ENCODE results near the gene TBXA2R. TPM values are rescaled to one million over a fixed set of nuclear protein-coding genes. Genes with fewer than 3 reads are reported as not detected.

The TBXA2R gene
- total RNA-seq, 1 donor from 2014 or later, result 0.39 TPM

- Histone ChIP-seq H3K4me3 (ENCODE audit: insufficient read depth, low read depth, low read length) (peak overlapping the region; percentile 96), H3K36me3 (ENCODE audit: insufficient read depth, low read length) (no peaks in the 10 kb centered on the region), H3K9ac (ENCODE audit: low read length) (peak overlapping the region; percentile 94), H2AFZ (ENCODE audit: low read depth, low read length) (peak overlapping the region; percentile 83), H3K4me2 (ENCODE audit: low read length) (peak overlapping the region; percentile 95), H4K20me1 (ENCODE audit: insufficient read depth, low read length) (peaks cover 31% of the 10 kb centered on the region), H3K9me3 (ENCODE audit: insufficient read depth, low read depth, low read length) (no peaks in the 10 kb centered on the region), H3K27ac (ENCODE audit: low read depth, low read length) (peak overlapping the region; percentile 99), H3K4me1 (ENCODE audit: insufficient read depth, low read length) (peaks cover 10% of the 10 kb centered on the region), H3K79me2 (ENCODE audit: insufficient read depth, low read length) (peaks cover 37% of the 10 kb centered on the region), H3K27me3 (ENCODE audit: insufficient read depth, low read length) (no peaks in the 10 kb centered on the region)
- DNase-seq (ENCODE audit: low read depth) (peak; percentile 10), FAIRE-seq (no peak)
- Mint-ChIP-seq H3K9me3 (ENCODE audit: unreplicated experiment) (no peaks in the 10 kb centered on the region), H3K27me3 (ENCODE audit: low read depth, unreplicated experiment) (no peaks in the 10 kb centered on the region), H3K27ac (ENCODE audit: unreplicated experiment) (peak overlapping the region; percentile 97), H3K36me3 (ENCODE audit: low read depth, unreplicated experiment) (peaks cover 4% of the 10 kb centered on the region), H3K4me3 (ENCODE audit: unreplicated experiment) (peak overlapping the region; percentile 94), H3K4me1 (ENCODE audit: low read depth, unreplicated experiment) (peaks cover 4% of the 10 kb centered on the region)
- TF ChIP-seq EZH2 (IDR thresholded peaks at IDR 0.05; ENCODE audit: insufficient read depth, low read length) (no peak), CTCF (IDR thresholded peaks at IDR 0.05; ENCODE audit: insufficient read depth, low read depth, low read length) (no peak)
These were observed 19.4 kb upstream of the TBXA2R start for GRCh38 chr19:3625996-3626472.

- Mint-ChIP-seq H3K4me3 (ENCODE audit: unreplicated experiment) (no peak overlapping the region), H3K36me3 (ENCODE audit: low read depth, unreplicated experiment) (peaks cover 3% of the 10 kb centered on the region), H3K9me3 (ENCODE audit: unreplicated experiment) (no peaks in the 10 kb centered on the region), H3K27ac (ENCODE audit: unreplicated experiment) (no peak overlapping the region), H3K27me3 (ENCODE audit: low read depth, unreplicated experiment) (no peaks in the 10 kb centered on the region), H3K4me1 (ENCODE audit: low read depth, unreplicated experiment) (peaks cover 4% of the 10 kb centered on the region)
- Histone ChIP-seq H3K4me1 (ENCODE audit: insufficient read depth, low read length) (peaks cover 10% of the 10 kb centered on the region), H2AFZ (ENCODE audit: low read depth, low read length) (no peak overlapping the region), H3K36me3 (ENCODE audit: insufficient read depth, low read length) (no peaks in the 10 kb centered on the region), H3K4me2 (ENCODE audit: low read length) (no peak overlapping the region), H4K20me1 (ENCODE audit: insufficient read depth, low read length) (peaks cover 31% of the 10 kb centered on the region), H3K79me2 (ENCODE audit: insufficient read depth, low read length) (peaks cover 37% of the 10 kb centered on the region), H3K9me3 (ENCODE audit: insufficient read depth, low read depth, low read length) (no peaks in the 10 kb centered on the region), H3K27me3 (ENCODE audit: insufficient read depth, low read length) (no peaks in the 10 kb centered on the region), H3K4me3 (ENCODE audit: insufficient read depth, low read depth, low read length) (no peak overlapping the region), H3K27ac (ENCODE audit: low read depth, low read length) (no peak overlapping the region), H3K9ac (ENCODE audit: low read length) (no peak overlapping the region)
- DNase-seq (ENCODE audit: low read depth) (no peak), FAIRE-seq (no peak)
- no peak for TF ChIP-seq EZH2 (IDR thresholded peaks at IDR 0.05; ENCODE audit: insufficient read depth, low read length)
- no peak for TF ChIP-seq CTCF (IDR thresholded peaks at IDR 0.05; ENCODE audit: insufficient read depth, low read depth, low read length)
These were observed 17.0 kb upstream of the TBXA2R start for GRCh38 chr19:3623716-3624115.

- Mint-ChIP-seq H3K9me3 (ENCODE audit: unreplicated experiment) (no peaks in the 10 kb centered on the region), H3K27ac (ENCODE audit: unreplicated experiment) (no peak overlapping the region), H3K4me1 (ENCODE audit: low read depth, unreplicated experiment) (peaks cover 4% of the 10 kb centered on the region), H3K36me3 (ENCODE audit: low read depth, unreplicated experiment) (peaks cover 4% of the 10 kb centered on the region), H3K27me3 (ENCODE audit: low read depth, unreplicated experiment) (no peaks in the 10 kb centered on the region), H3K4me3 (ENCODE audit: unreplicated experiment) (no peak overlapping the region)
- Histone ChIP-seq H3K4me2 (ENCODE audit: low read length) (no peak overlapping the region), H3K36me3 (ENCODE audit: insufficient read depth, low read length) (no peaks in the 10 kb centered on the region), H3K27ac (ENCODE audit: low read depth, low read length) (no peak overlapping the region), H2AFZ (ENCODE audit: low read depth, low read length) (no peak overlapping the region), H3K4me1 (ENCODE audit: insufficient read depth, low read length) (peaks cover 10% of the 10 kb centered on the region), H3K27me3 (ENCODE audit: insufficient read depth, low read length) (no peaks in the 10 kb centered on the region), H3K9ac (ENCODE audit: low read length) (no peak overlapping the region), H3K4me3 (ENCODE audit: insufficient read depth, low read depth, low read length) (no peak overlapping the region), H4K20me1 (ENCODE audit: insufficient read depth, low read length) (peaks cover 31% of the 10 kb centered on the region), H3K9me3 (ENCODE audit: insufficient read depth, low read depth, low read length) (no peaks in the 10 kb centered on the region), H3K79me2 (ENCODE audit: insufficient read depth, low read length) (peaks cover 37% of the 10 kb centered on the region)
- TF ChIP-seq CTCF (IDR thresholded peaks at IDR 0.05; ENCODE audit: insufficient read depth, low read depth, low read length) (no peak), EZH2 (IDR thresholded peaks at IDR 0.05; ENCODE audit: insufficient read depth, low read length) (no peak)
- DNase-seq (ENCODE audit: low read depth), result no peak
- FAIRE-seq, result no peak
These were observed 15.5 kb upstream of the TBXA2R start for GRCh38 chr19:3622224-3622623.

Measured in astrocyte (in vitro differentiated cells and primary cell).